BE2C (cell line): ENCODE results near the gene MESP2.
A peak's percentile ranks its signal among the peaks of the same experiment; 100 is the strongest.

Source experiments
- DNase-seq: peaks from one replicate; pipeline ENCODE4 v3.0.0-alpha.2; 2020
- H3K27me3 ChIP-seq: fragments of 250-450 bp; sonication (Bioruptor Pico); 2 replicates; pipeline ENCODE4 v1.5.1; 2020; ENCODE audit warnings: mild to moderate bottlenecking
- H3K36me3 ChIP-seq: fragments of 250-450 bp; sonication (Bioruptor Pico); 2 replicates; pipeline ENCODE4 v1.5.1; 2020; ENCODE audit warnings: mild to moderate bottlenecking
- H3K4me1 ChIP-seq: fragments of 250-450 bp; sonication (Bioruptor Pico); 2 replicates; pipeline ENCODE4 v1.5.1; 2020
- H3K4me3 ChIP-seq: 2 replicates; pipeline ENCODE4 v1.5.1; 2011; ENCODE audit warnings: low read depth, low read length
- H3K9me3 ChIP-seq: fragments of 250-450 bp; sonication (Bioruptor Pico); 2 replicates; pipeline ENCODE4 v1.5.1; 2020
- TF ChIP-seq, protein P1 (sequence below): IDR thresholded peaks from 2 replicates; pipeline ENCODE4 v1.5.1; 2012; ENCODE audit warnings: mild to moderate bottlenecking, low read depth, low read length

Gene MESP2

DNA sequence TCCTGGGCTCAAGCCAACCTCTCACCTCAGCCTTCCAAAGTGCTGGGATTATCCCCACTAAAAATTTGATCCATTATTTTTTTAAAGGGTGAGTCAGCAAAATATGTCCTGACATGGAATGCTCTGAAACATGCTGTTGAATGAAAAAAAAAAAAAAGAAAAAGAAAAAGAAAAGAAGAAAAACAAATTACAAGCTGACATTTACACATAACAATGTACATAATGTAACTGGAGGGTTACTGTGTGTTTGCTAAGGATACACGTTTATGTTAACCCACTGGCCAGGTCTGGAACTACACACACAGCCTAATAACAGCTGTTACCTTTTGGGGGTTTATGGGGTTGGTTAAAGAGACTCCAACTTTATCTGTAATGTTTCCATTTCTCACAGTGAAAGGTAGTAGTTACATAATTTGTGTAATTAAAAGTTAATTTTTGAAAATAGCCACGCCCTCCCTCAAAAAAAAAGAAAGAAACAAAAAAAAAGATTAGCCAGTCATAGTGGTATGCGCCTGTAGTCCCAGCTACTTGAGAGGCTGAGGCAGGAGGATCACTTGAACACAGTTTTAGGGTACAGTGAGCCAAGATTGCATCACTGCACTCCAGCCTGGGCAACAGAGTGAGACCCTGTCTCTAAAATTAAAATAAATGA is 3.1 kb upstream of the MESP2 start:
- no peak for DNase-seq
- H3K27me3 ChIP-seq, result no peaks in the 10 kb centered on the region
- no peaks in the 10 kb centered on the region for H3K9me3 ChIP-seq
- no peaks in the 10 kb centered on the region for H3K36me3 ChIP-seq
- H3K4me1 ChIP-seq, result no peaks in the 10 kb centered on the region
- TF ChIP-seq, protein P1, sequence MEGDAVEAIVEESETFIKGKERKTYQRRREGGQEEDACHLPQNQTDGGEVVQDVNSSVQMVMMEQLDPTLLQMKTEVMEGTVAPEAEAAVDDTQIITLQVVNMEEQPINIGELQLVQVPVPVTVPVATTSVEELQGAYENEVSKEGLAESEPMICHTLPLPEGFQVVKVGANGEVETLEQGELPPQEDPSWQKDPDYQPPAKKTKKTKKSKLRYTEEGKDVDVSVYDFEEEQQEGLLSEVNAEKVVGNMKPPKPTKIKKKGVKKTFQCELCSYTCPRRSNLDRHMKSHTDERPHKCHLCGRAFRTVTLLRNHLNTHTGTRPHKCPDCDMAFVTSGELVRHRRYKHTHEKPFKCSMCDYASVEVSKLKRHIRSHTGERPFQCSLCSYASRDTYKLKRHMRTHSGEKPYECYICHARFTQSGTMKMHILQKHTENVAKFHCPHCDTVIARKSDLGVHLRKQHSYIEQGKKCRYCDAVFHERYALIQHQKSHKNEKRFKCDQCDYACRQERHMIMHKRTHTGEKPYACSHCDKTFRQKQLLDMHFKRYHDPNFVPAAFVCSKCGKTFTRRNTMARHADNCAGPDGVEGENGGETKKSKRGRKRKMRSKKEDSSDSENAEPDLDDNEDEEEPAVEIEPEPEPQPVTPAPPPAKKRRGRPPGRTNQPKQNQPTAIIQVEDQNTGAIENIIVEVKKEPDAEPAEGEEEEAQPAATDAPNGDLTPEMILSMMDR, result peak; percentile 21; the same call in 1 of the 2 replicates
- H3K4me3 ChIP-seq, result no peak overlapping the region

DNA sequence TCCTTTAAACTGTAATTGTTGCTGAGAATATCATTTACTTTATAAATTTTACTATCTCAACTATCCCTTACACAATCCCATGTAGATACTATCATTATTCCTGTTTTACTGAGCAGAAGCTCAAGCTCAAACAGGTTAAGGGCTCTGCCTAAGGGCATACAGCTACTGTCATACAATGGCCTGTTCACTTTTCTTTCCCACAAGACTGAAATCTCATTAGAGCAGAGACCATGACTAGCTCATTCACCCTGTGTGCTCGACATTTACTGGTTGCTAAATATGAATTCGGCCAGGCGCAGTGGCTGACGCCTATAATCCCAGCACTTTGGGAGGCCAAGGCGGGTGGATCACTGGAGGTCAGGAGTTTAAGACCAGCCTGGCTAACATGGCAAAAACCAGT is 1.6 kb upstream of the MESP2 start:
- H3K9me3 ChIP-seq, result no peaks in the 10 kb centered on the region
- DNase-seq, result no peak
- H3K4me3 ChIP-seq, result no peak overlapping the region
- no peaks in the 10 kb centered on the region for H3K27me3 ChIP-seq
- TF ChIP-seq, protein P1, result no peak
- H3K36me3 ChIP-seq, result no peaks in the 10 kb centered on the region
- no peaks in the 10 kb centered on the region for H3K4me1 ChIP-seq

DNA sequence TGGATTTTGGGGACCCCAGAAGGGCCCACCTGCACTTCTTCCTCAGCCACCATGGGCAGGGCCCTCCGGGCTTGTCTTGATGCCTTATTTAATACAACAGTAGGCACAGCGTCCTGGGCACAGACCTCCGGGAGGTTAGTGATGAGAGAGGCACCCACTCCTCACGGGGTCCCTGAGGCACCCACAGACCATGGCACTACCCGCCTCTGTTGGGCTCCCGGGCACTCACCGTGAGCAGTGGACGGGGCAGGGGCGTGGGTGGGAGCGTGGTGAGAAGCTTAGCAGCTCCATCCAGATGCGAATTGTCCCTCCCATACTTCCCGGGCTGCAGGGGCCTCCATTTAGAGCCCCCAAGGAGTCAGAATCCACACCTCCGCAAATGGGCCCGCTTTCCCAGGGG is 317 bp upstream of the MESP2 start:
- Histone ChIP-seq H3K4me3 (no peak overlapping the region; the same call in 1 of the 2 replicates), H3K9me3 (no peaks in the 10 kb centered on the region), H3K27me3 (no peaks in the 10 kb centered on the region), H3K4me1 (no peaks in the 10 kb centered on the region), H3K36me3 (no peaks in the 10 kb centered on the region)
- TF ChIP-seq, protein P1, result no peak
- DNase-seq, result no peak

GRCh38 chr15:89777073-89777751 is 1.1 kb downstream of the MESP2 start:
- H3K9me3 ChIP-seq, result no peaks in the 10 kb centered on the region
- TF ChIP-seq, protein P1, result no peak
- H3K36me3 ChIP-seq, result no peaks in the 10 kb centered on the region
- DNase-seq, result no peak
- H3K4me3 ChIP-seq, result no peak overlapping the region
- H3K27me3 ChIP-seq, result no peaks in the 10 kb centered on the region
- no peaks in the 10 kb centered on the region for H3K4me1 ChIP-seq

DNA sequence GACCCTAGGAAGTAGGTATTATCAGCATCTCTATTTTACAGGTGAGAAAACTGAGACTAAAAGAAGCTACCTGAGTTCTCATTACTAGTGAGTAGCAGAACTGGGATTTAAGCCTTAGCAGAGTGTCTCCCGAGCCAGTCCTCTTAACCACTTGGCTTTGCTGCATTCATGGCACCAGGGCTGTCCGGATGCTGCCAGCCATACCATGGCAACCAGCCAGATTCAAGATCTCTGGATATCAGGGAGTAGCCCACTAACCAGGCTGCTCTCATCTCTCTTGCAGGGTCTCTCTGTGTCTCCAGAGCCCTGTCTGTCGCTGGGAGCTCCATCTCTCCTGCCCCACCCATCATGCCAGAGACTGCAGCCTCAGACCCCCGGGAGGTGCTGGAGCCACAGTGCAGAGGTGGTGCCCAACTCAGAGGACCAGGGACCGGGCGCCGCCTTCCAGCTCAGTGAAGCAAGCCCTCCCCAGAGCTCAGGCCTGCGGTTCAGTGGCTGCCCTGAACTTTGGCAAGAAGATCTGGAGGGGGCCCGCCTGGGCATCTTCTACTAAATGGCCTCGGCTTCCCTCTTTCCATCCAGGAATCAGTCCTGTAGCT is 1.7 kb downstream of the MESP2 start:
- no peak overlapping the region for H3K4me3 ChIP-seq
- TF ChIP-seq, protein P1, result no peak
- no peaks in the 10 kb centered on the region for H3K27me3 ChIP-seq
- no peaks in the 10 kb centered on the region for H3K36me3 ChIP-seq
- DNase-seq, result peak; percentile 51
- H3K4me1 ChIP-seq, result no peaks in the 10 kb centered on the region; the same call in 1 of the 2 replicates
- H3K9me3 ChIP-seq, result no peaks in the 10 kb centered on the region

GRCh38 chr15:89778861-89779260 is 2.7 kb downstream of the MESP2 start:
- H3K4me3 ChIP-seq, result no peak overlapping the region
- H3K36me3 ChIP-seq, result no peaks in the 10 kb centered on the region
- DNase-seq, result no peak
- H3K27me3 ChIP-seq, result no peaks in the 10 kb centered on the region
- H3K4me1 ChIP-seq, result peaks cover 9% of the 10 kb centered on the region
- TF ChIP-seq, protein P1, result no peak
- H3K9me3 ChIP-seq, result no peaks in the 10 kb centered on the region
